Ishikawa (cell line): ENCODE measurements around the gene HRH2.

Source experiments
- CEBPB ChIP-seq: IDR thresholded peaks from 2 replicates; pipeline ENCODE4 v1.6.1; 2012
- CREB1 ChIP-seq: IDR thresholded peaks from 2 replicates; pipeline ENCODE4 v1.6.1; 2012; ENCODE audit warnings: low read depth
- EGR1 ChIP-seq: IDR thresholded peaks from 2 replicates; pipeline ENCODE4 v1.6.1; 2012
- MAX ChIP-seq: IDR thresholded peaks from 2 replicates; pipeline ENCODE4 v1.6.1; 2012
- RAD21 ChIP-seq: IDR thresholded peaks from 2 replicates; pipeline ENCODE4 v1.6.1; 2012; ENCODE audit warnings: low read depth
- REST ChIP-seq: IDR thresholded peaks from 2 replicates; pipeline ENCODE4 v1.6.1; 2012; ENCODE audit warnings: low read depth, mild to moderate bottlenecking
- TCF12 ChIP-seq: IDR thresholded peaks from 2 replicates; pipeline ENCODE4 v1.6.1; 2012; ENCODE audit warnings: low read depth
- TEAD4 ChIP-seq: IDR thresholded peaks from 2 replicates; pipeline ENCODE4 v1.6.1; 2012
- YY1 ChIP-seq: IDR thresholded peaks from 2 replicates; pipeline ENCODE4 v1.6.1; 2012; ENCODE audit warnings: low read depth
- ZBTB7A ChIP-seq: IDR thresholded peaks from 2 replicates; pipeline ENCODE4 v1.6.1; 2012; ENCODE audit warnings: low read depth

- TF ChIP-seq MAX (no peak), TCF12 (no peak), YY1 (no peak), TEAD4 (no peak), RAD21 (no peak), CREB1 (no peak), REST (no peak), ZBTB7A (no peak), EGR1 (no peak), CEBPB (no peak)
Measured at GRCh38 chr5:175724314-175725275, 66.7 kb downstream of the HRH2 start.
